CD4-positive, CD25-positive, alpha-beta regulatory T cell (primary cell): Measurements from ENCODE around the gene GPI. TPM values are rescaled to one million over a fixed set of nuclear protein-coding genes. Genes with fewer than 3 reads are reported as not detected.
A peak's percentile ranks its signal among the peaks of the same experiment; 100 is the strongest.

Source experiments
- ATAC-seq, 2 donors: fragments of 150-1000 bp; cut with Tn5 transposase; one replicate each; pipeline ENCODE4 v1.10.0; 2021; ENCODE audit warnings: low read depth in 2 of 2, moderate number of reproducible peaks in 2 of 2, moderate library complexity in 1 of 2
- DNase-seq, 3 donors: peaks; one replicate each; pipeline versions ENCODE4 v3.0.0 to v3.0.0-alpha.2; 2012 to 2022; ENCODE audit warnings: mixed read lengths in 1 of 3
- H3K27ac ChIP-seq: one replicate; pipeline ENCODE4 v1.7.0; 2013; ENCODE audit warnings: mild to moderate bottlenecking, low read length; ENCODE audit not compliant: insufficient read depth, poor library complexity, severe bottlenecking
- H3K27me3 ChIP-seq: one replicate; pipeline ENCODE4 v1.7.0; 2013; ENCODE audit warnings: low read length; ENCODE audit not compliant: control insufficient read depth, insufficient read depth
- H3K36me3 ChIP-seq: one replicate; pipeline ENCODE4 v1.7.0; 2013; ENCODE audit warnings: mild to moderate bottlenecking, low read length, moderate library complexity; ENCODE audit not compliant: control insufficient read depth, insufficient read depth
- H3K4me1 ChIP-seq: 2 replicates; pipeline ENCODE4 v1.7.0; 2013; ENCODE audit warnings: mild to moderate bottlenecking, low read length; ENCODE audit not compliant: insufficient read depth, control insufficient read depth, poor library complexity, severe bottlenecking
- H3K4me3 ChIP-seq: one replicate; pipeline ENCODE4 v1.7.0; 2013; ENCODE audit warnings: low read depth, mild to moderate bottlenecking, low read length, moderate library complexity
- H3K9me3 ChIP-seq, 2 experiments: 1 replicate in 1 of 2; 2 replicates in 1 of 2; pipeline ENCODE4 v1.7.0; 2013; ENCODE audit warnings: low read length in 2 of 2, mild to moderate bottlenecking in 1 of 2, moderate library complexity in 1 of 2; ENCODE audit not compliant: control insufficient read depth in 2 of 2
- H3K27ac Mint-ChIP-seq, 3 donors: one replicate each; pipeline ENCODE4 v1.8.0; 2020 to 2022; ENCODE audit warnings: mild to moderate bottlenecking in 3 of 3, mixed read lengths in 3 of 3, moderate library complexity in 2 of 3
- H3K27me3 Mint-ChIP-seq: one replicate; pipeline ENCODE4 v1.8.0; 2022; ENCODE audit warnings: mild to moderate bottlenecking, mixed read lengths
- H3K36me3 Mint-ChIP-seq: one replicate; pipeline ENCODE4 v1.8.0; 2020; ENCODE audit warnings: mixed read lengths
- H3K4me1 Mint-ChIP-seq, 4 donors: one replicate each; pipeline ENCODE4 v1.8.0; 2020 to 2022; ENCODE audit warnings: mixed read lengths in 4 of 4, mild to moderate bottlenecking in 1 of 4
- H3K4me3 Mint-ChIP-seq, 4 donors: one replicate each; pipeline ENCODE4 v1.8.0; 2020 to 2022; ENCODE audit warnings: mild to moderate bottlenecking in 4 of 4, mixed read lengths in 4 of 4, moderate library complexity in 3 of 4
- H3K9me3 Mint-ChIP-seq, 7 donors: one replicate each; pipeline ENCODE4 v1.8.0; 2020 to 2022; ENCODE audit warnings: mixed read lengths in 7 of 7, mild to moderate bottlenecking in 3 of 7, moderate library complexity in 2 of 7
- polyA plus RNA-seq, 4 donors: library from polyadenylated mRNA; unstranded; fragments of 300-500 nt; fragmentation: Illumina TruSeq; gene quantifications; one replicate each; pipeline ENCODE4 v1.2.3, GENCODE V29; 2021
- total RNA-seq: library from RNA; stranded (reverse); gene quantifications from one replicate; pipeline ENCODE4 v1.2.3, GENCODE V29; 2022

Gene GPI
- total and polyA plus RNA-seq, 5 donors from 2014 or later = 116 to 148 (median 143) TPM

- H3K4me3 ChIP-seq = peak overlapping the region; percentile 97
- Mint-ChIP-seq H3K4me1 (peaks cover 19 to 42% (median 28%) of the 10 kb centered on the region in 4 donors), H3K27me3 (no peaks in the 10 kb centered on the region), H3K4me3 (peak overlapping the region; percentile 98 to 100 (median 98)), H3K27ac (peak overlapping the region; percentile 77 to 98 (median 92)), H3K36me3 (peaks cover 21% of the 10 kb centered on the region), H3K9me3 (no peaks in the 10 kb centered on the region)
- H3K9me3 ChIP-seq = no peaks in the 10 kb centered on the region
- ATAC-seq (peak; percentile 28 to 30), DNase-seq (peak in 1 of 3 donors; percentile 65)
- H3K27me3 ChIP-seq = no peaks in the 10 kb centered on the region
- H3K4me1 ChIP-seq = peaks cover 35% of the 10 kb centered on the region
- H3K27ac ChIP-seq = peak overlapping the region; percentile 88
- H3K36me3 ChIP-seq = peaks cover 14% of the 10 kb centered on the region
Measured at GRCh38 chr19:34428549-34429285, 63.7 kb downstream of the GPI start.

GRCh38 chr19:34429553-34429952 is 64.6 kb downstream of the GPI start:
- H3K27me3 Mint-ChIP-seq = no peaks in the 10 kb centered on the region
- no peaks in the 10 kb centered on the region for H3K27me3 ChIP-seq
- peak overlapping the region; percentile 97 for H3K4me3 ChIP-seq
- DNase-seq = no peak
- H3K9me3 Mint-ChIP-seq = no peaks in the 10 kb centered on the region
- H3K4me1 Mint-ChIP-seq = peaks cover 19 to 48% (median 30%) of the 10 kb centered on the region in 4 donors
- ATAC-seq = no peak
- no peaks in the 10 kb centered on the region for H3K9me3 ChIP-seq
- peaks cover 35% of the 10 kb centered on the region for H3K4me1 ChIP-seq
- H3K36me3 ChIP-seq = peaks cover 20% of the 10 kb centered on the region
- H3K27ac Mint-ChIP-seq = peak overlapping the region; percentile 21 to 92 (median 85)
- peak overlapping the region; percentile 98 to 100 (median 98) for H3K4me3 Mint-ChIP-seq
- H3K27ac ChIP-seq = peak overlapping the region; percentile 37
- peaks cover 16% of the 10 kb centered on the region for H3K36me3 Mint-ChIP-seq

GRCh38 chr19:34430738-34431625 is 66.0 kb downstream of the GPI start:
- peak; percentile 50 to 66 for ATAC-seq
- Histone ChIP-seq H3K36me3 (peaks cover 33% of the 10 kb centered on the region), H3K4me3 (peak overlapping the region; percentile 97), H3K9me3 (no peaks in the 10 kb centered on the region), H3K4me1 (peaks cover 35% of the 10 kb centered on the region), H3K27me3 (no peaks in the 10 kb centered on the region), H3K27ac (peak overlapping the region; percentile 53)
- Mint-ChIP-seq H3K4me1 (peaks cover 19 to 48% (median 30%) of the 10 kb centered on the region in 4 donors), H3K4me3 (peak overlapping the region; percentile 98 to 100 (median 98)), H3K27me3 (no peaks in the 10 kb centered on the region), H3K9me3 (no peaks in the 10 kb centered on the region), H3K27ac (peak overlapping the region; percentile 41 to 64 (median 59)), H3K36me3 (peaks cover 13% of the 10 kb centered on the region)
- peak; percentile 39 to 86 (median 73) for DNase-seq

- Mint-ChIP-seq H3K27me3 (no peaks in the 10 kb centered on the region), H3K4me3 (no peak overlapping the region), H3K36me3 (peaks cover 17% of the 10 kb centered on the region), H3K4me1 (peaks cover 19 to 48% (median 30%) of the 10 kb centered on the region in 4 donors), H3K27ac (peak overlapping the region in 1 of 3 donors; percentile 41), H3K9me3 (no peaks in the 10 kb centered on the region)
- ATAC-seq = no peak
- Histone ChIP-seq H3K9me3 (no peaks in the 10 kb centered on the region), H3K36me3 (peaks cover 36% of the 10 kb centered on the region), H3K27ac (no peak overlapping the region), H3K4me3 (no peak overlapping the region), H3K27me3 (no peaks in the 10 kb centered on the region), H3K4me1 (peaks cover 35% of the 10 kb centered on the region)
- DNase-seq = no peak
Measured at GRCh38 chr19:34431681-34432402, 66.8 kb downstream of the GPI start.

- peaks cover 17% of the 10 kb centered on the region for H3K36me3 Mint-ChIP-seq
- H3K9me3 Mint-ChIP-seq = no peaks in the 10 kb centered on the region
- Histone ChIP-seq H3K4me3 (no peak overlapping the region), H3K27ac (no peak overlapping the region), H3K4me1 (peaks cover 33% of the 10 kb centered on the region), H3K9me3 (no peaks in the 10 kb centered on the region), H3K36me3 (peaks cover 41% of the 10 kb centered on the region), H3K27me3 (no peaks in the 10 kb centered on the region)
- H3K27me3 Mint-ChIP-seq = no peaks in the 10 kb centered on the region
- ATAC-seq (no peak), DNase-seq (no peak)
- peak overlapping the region in 1 of 3 donors; percentile 36 for H3K27ac Mint-ChIP-seq
- H3K4me3 Mint-ChIP-seq = no peak overlapping the region
- H3K4me1 Mint-ChIP-seq = peaks cover 19 to 48% (median 30%) of the 10 kb centered on the region in 4 donors
Measured at GRCh38 chr19:34432797-34433196, 67.8 kb downstream of the GPI start.

GRCh38 chr19:34436716-34437115 is 71.7 kb downstream of the GPI start:
- no peaks in the 10 kb centered on the region for H3K9me3 ChIP-seq
- peaks cover 75% of the 10 kb centered on the region for H3K36me3 ChIP-seq
- no peak overlapping the region for H3K27ac Mint-ChIP-seq
- no peak for ATAC-seq
- peaks cover under 1% of the 10 kb centered on the region for H3K4me1 ChIP-seq
- peaks cover 6 to 24% (median 17%) of the 10 kb centered on the region in 4 donors for H3K4me1 Mint-ChIP-seq
- H3K9me3 Mint-ChIP-seq = no peaks in the 10 kb centered on the region
- H3K27ac ChIP-seq = no peak overlapping the region
- H3K4me3 ChIP-seq = no peak overlapping the region
- no peaks in the 10 kb centered on the region for H3K27me3 Mint-ChIP-seq
- peaks cover 28% of the 10 kb centered on the region for H3K36me3 Mint-ChIP-seq
- DNase-seq = no peak
- H3K27me3 ChIP-seq = no peaks in the 10 kb centered on the region
- H3K4me3 Mint-ChIP-seq = no peak overlapping the region

GRCh38 chr19:34448191-34448590 is 83.2 kb downstream of the GPI start:
- no peak for DNase-seq
- Histone ChIP-seq H3K36me3 (peaks cover 91% of the 10 kb centered on the region), H3K27me3 (no peaks in the 10 kb centered on the region), H3K4me3 (no peak overlapping the region), H3K27ac (no peak overlapping the region), H3K4me1 (no peaks in the 10 kb centered on the region), H3K9me3 (no peaks in the 10 kb centered on the region)
- no peaks in the 10 kb centered on the region for H3K9me3 Mint-ChIP-seq
- ATAC-seq = no peak
- H3K36me3 Mint-ChIP-seq = peaks cover 50% of the 10 kb centered on the region
- no peaks in the 10 kb centered on the region for H3K27me3 Mint-ChIP-seq
- H3K4me1 Mint-ChIP-seq = peaks cover 4 to 12% (median 8%) of the 10 kb centered on the region in 4 donors
- no peak overlapping the region for H3K4me3 Mint-ChIP-seq
- peak overlapping the region in 2 of 3 donors; percentile 50 to 58 for H3K27ac Mint-ChIP-seq
